ENCODE data around the gene FBXO46. TPM values are rescaled to one million over a fixed set of nuclear protein-coding genes. Genes with fewer than 3 reads are reported as not detected.

The FBXO46 gene
- total and polyA plus RNA-seq, 2 donors (not counting 3 experiments of a cell fraction or from before 2014, with no cell fraction given) = 7.7 to 21.2 TPM

GRCh38 chr19:45742969-45743368 is 12.3 kb upstream of the FBXO46 start:
- no peak overlapping the region for H3K4me2 ChIP-seq (ENCODE audit: insufficient read depth, low read length)
- ChIA-PET POLR2A (no interaction called here), CTCF (interaction anchor here (1.9 to 2.1 kb wide), 2 partner anchors 11 to 26 kb away, joined by 5 to 8 read pairs; no protein-coding TSS in a partner anchor)
- no peaks in the 10 kb centered on the region for H3K36me3 ChIP-seq (ENCODE audit: control insufficient read depth in 2 of 2, extremely low read depth in 1 of 2, insufficient read depth in 2 of 2, low read length in 2 of 2)
- DNase-seq (ENCODE audit: low read depth, low spot score) (no peak), FAIRE-seq (no peak)
- H3K4me1 ChIP-seq (ENCODE audit: control insufficient read depth, extremely low read depth, insufficient read depth, low read length) = no peaks in the 10 kb centered on the region
- no peaks in the 10 kb centered on the region for H3K9me1 ChIP-seq (replicated peaks; ENCODE audit: control insufficient read depth, extremely low read depth, insufficient read depth, low read length)
- BruUV-seq (replicated peaks) = no TSS peak
- no peak overlapping the region for H3K27ac ChIP-seq (ENCODE audit: insufficient read depth, low read depth, low read length)
- TF ChIP-seq JUN (IDR thresholded peaks at IDR 0.05; ENCODE audit: borderline replicate concordance, insufficient read depth, insufficient read length, low read depth) (no peak), CTCF (IDR thresholded peaks at IDR 0.05; ENCODE audit: extremely low read depth in 1 of 2, insufficient read depth in 1 of 2, low read depth in 1 of 2, low read length in 2 of 2) (no peak), MAX (IDR thresholded peaks at IDR 0.05; ENCODE audit: insufficient read depth, insufficient read length) (no peak), FOS (IDR thresholded peaks at IDR 0.05; ENCODE audit: borderline replicate concordance, insufficient read depth, low read length) (no peak), POLR2AphosphoS5 (IDR thresholded peaks at IDR 0.05; ENCODE audit: insufficient read depth, low read depth, low read length) (no peak), GATA2 (IDR thresholded peaks at IDR 0.05; ENCODE audit: insufficient read depth, insufficient read length, low read depth, low read length) (no peak), MYC (IDR thresholded peaks at IDR 0.05; ENCODE audit: low read depth, low read length) (no peak), POLR2A (IDR thresholded peaks at IDR 0.05; ENCODE audit: low read depth, low read length) (no peak)
- peaks cover 8 to 10% of the 10 kb centered on the region in 2 experiments for H3K27me3 ChIP-seq (ENCODE audit: control insufficient read depth in 2 of 2, insufficient read depth in 2 of 2, low read length in 2 of 2)
- H3K79me2 ChIP-seq (ENCODE audit: control insufficient read depth, insufficient read depth, low read length) = no peaks in the 10 kb centered on the region
- dilution Hi-C loops (cut with MboI; ENCODE audit: extremely low pct_ligation_motif_present, low sequenced_read_pairs) = no loop called here
- H3K9ac ChIP-seq (replicated peaks; ENCODE audit: extremely low read depth, insufficient read depth, low read length) = no peak overlapping the region
- H2AFZ ChIP-seq (ENCODE audit: low read depth, low read length) = no peak overlapping the region
- H3K9me3 ChIP-seq (replicated peaks; ENCODE audit: control insufficient read depth, insufficient read depth, low read length) = no peaks in the 10 kb centered on the region
- no peaks in the 10 kb centered on the region for H4K20me1 ChIP-seq (replicated peaks; ENCODE audit: control insufficient read depth, extremely low read depth, insufficient read depth, low read length)
- H3K4me3 ChIP-seq (replicated peaks in 1 of 3; ENCODE audit: insufficient read depth in 1 of 3, low read depth in 1 of 3, low read length in 3 of 3) = no peak overlapping the region
- intact Hi-C loops (cut with micrococcal nuclease) = no loop called here

Measured in endothelial cell of umbilical vein (primary cell).